ENCODE results near the gene RIBC2.

- TF ChIP-seq PBX3 (IDR thresholded peaks at IDR 0.05) (no peak), CTCF (IDR thresholded peaks at IDR 0.05) (no peak), POLR2A (IDR thresholded peaks at IDR 0.05; ENCODE audit: low read length) (no peak), EHMT2 (IDR thresholded peaks at IDR 0.05; ENCODE audit: low read depth) (no peak), TP53 (CRISPR knock-in tag; IDR thresholded peaks at IDR 0.05) (no peak)
Measured at GRCh38 chr22:45407793-45408192, 5.7 kb upstream of the RIBC2 start.
